Neural progenitor cell (in vitro differentiated cells): ENCODE results near the gene MSANTD2. TPM values are rescaled to one million over a fixed set of nuclear protein-coding genes. Genes with fewer than 3 reads are reported as not detected.

Experiments used
- DNase-seq: peaks from one replicate; pipeline ENCODE4 v3.0.0-alpha.2; 2016; ENCODE audit warnings: low spot score
- H2AFZ ChIP-seq: fragments of 200-600 bp; sonication (generic); replicated peaks from 2 replicates; pipeline ENCODE4 v1.6.1; 2016; ENCODE audit warnings: antibody characterized with exemption
- H3F3A ChIP-seq: fragments of 200-600 bp; sonication (generic); 2 replicates; pipeline ENCODE4 v1.6.1; 2016; ENCODE audit warnings: antibody characterized with exemption, low read depth
- H3K27ac ChIP-seq: fragments of 200-600 bp; sonication (generic); 2 replicates; pipeline ENCODE4 v1.5.1; 2016; ENCODE audit warnings: mild to moderate bottlenecking
- H3K27me3 ChIP-seq: fragments of 200-600 bp; sonication (generic); 2 replicates; pipeline ENCODE4 v1.6.1; 2016; ENCODE audit warnings: mild to moderate bottlenecking, moderate library complexity
- H3K36me3 ChIP-seq: fragments of 200-600 bp; sonication (generic); 2 replicates; pipeline ENCODE4 v1.5.1; 2016
- H3K4me1 ChIP-seq: fragments of 200-600 bp; sonication (generic); 2 replicates; pipeline ENCODE4 v1.6.1; 2016; ENCODE audit warnings: mixed run types
- H3K4me2 ChIP-seq: fragments of 200-600 bp; sonication (generic); 2 replicates; pipeline ENCODE4 v1.6.1; 2016
- H3K4me3 ChIP-seq: fragments of 200-600 bp; sonication (generic); 2 replicates; pipeline ENCODE4 v1.5.1; 2016
- H3K79me2 ChIP-seq: fragments of 200-600 bp; sonication (generic); 2 replicates; pipeline ENCODE4 v1.6.1; 2016; ENCODE audit warnings: low read depth
- H3K9ac ChIP-seq: fragments of 200-600 bp; sonication (generic); 2 replicates; pipeline ENCODE4 v1.6.1; 2016
- H3K9me3 ChIP-seq: fragments of 200-600 bp; sonication (generic); 2 replicates; pipeline ENCODE4 v1.5.1; 2016; ENCODE audit warnings: low read depth
- H4K20me1 ChIP-seq: fragments of 200-600 bp; sonication (generic); 2 replicates; pipeline ENCODE4 v1.6.1; 2016; ENCODE audit warnings: low read depth
- H3K27ac Mint-ChIP-seq: 3 replicates; pipeline ENCODE4 v1.8.0; 2021; ENCODE audit warnings: mixed read lengths
- H3K27me3 Mint-ChIP-seq: 2 replicates; pipeline ENCODE4 v1.8.0; 2022; ENCODE audit warnings: low read depth, mild to moderate bottlenecking, inconsistent platforms, moderate library complexity, mixed read lengths; ENCODE audit not compliant: insufficient read depth
- H3K36me3 Mint-ChIP-seq: 3 replicates; pipeline ENCODE4 v1.8.0; 2021; ENCODE audit warnings: mixed read lengths
- H3K4me1 Mint-ChIP-seq: 3 replicates; pipeline ENCODE4 v1.8.0; 2021; ENCODE audit warnings: mixed read lengths
- H3K4me3 Mint-ChIP-seq: 3 replicates; pipeline ENCODE4 v1.8.0; 2021; ENCODE audit warnings: mild to moderate bottlenecking, moderate library complexity, mixed read lengths
- H3K9me3 Mint-ChIP-seq: 3 replicates; pipeline ENCODE4 v1.8.0; 2020; ENCODE audit warnings: mixed read lengths
- EZH2 ChIP-seq: fragments of 200-600 bp; sonication (generic); IDR thresholded peaks from 2 replicates; pipeline ENCODE4 v1.6.1; 2017; ENCODE audit warnings: antibody characterized with exemption, mild to moderate bottlenecking, moderate library complexity
- EZH2phosphoT487 ChIP-seq: fragments of 200-600 bp; sonication (generic); IDR thresholded peaks from 2 replicates; pipeline ENCODE4 v1.6.1; 2017; ENCODE audit warnings: antibody characterized with exemption
- total RNA-seq: library from RNA; depleted of rRNA; stranded (reverse); fragments of >200 nt; gene quantifications from 2 replicates; pipeline ENCODE4 v1.2.3, GENCODE V29; 2015; ENCODE audit warnings: low replicate concordance
- TF ChIP-seq, protein P1 (sequence below): fragments of 200-600 bp; sonication (generic); IDR thresholded peaks from 2 replicates; pipeline ENCODE4 v1.5.1; 2017; ENCODE audit warnings: antibody characterized with exemption, mild to moderate bottlenecking

Gene MSANTD2
- total RNA-seq, 1 donor from 2014 or later = 41.9 TPM

- Histone ChIP-seq H2AFZ (no peak overlapping the region), H3K27ac (no peak overlapping the region), H3K4me1 (peaks cover 28% of the 10 kb centered on the region), H3K36me3 (no peaks in the 10 kb centered on the region), H3F3A (peaks cover 28% of the 10 kb centered on the region), H4K20me1 (peaks cover 24% of the 10 kb centered on the region), H3K4me2 (peak overlapping the region; percentile 91), H3K4me3 (no peak overlapping the region), H3K9me3 (no peaks in the 10 kb centered on the region), H3K27me3 (no peaks in the 10 kb centered on the region), H3K79me2 (peaks cover 47% of the 10 kb centered on the region), H3K9ac (no peak overlapping the region)
- Mint-ChIP-seq H3K4me3 (peak overlapping the region; percentile 89), H3K9me3 (no peaks in the 10 kb centered on the region), H3K27me3 (no peaks in the 10 kb centered on the region), H3K36me3 (peaks cover 17% of the 10 kb centered on the region), H3K4me1 (peaks cover 31% of the 10 kb centered on the region), H3K27ac (no peak overlapping the region)
- DNase-seq = no peak
- TF ChIP-seq EZH2phosphoT487 (no peak), EZH2 (no peak)
- TF ChIP-seq, protein P1, sequence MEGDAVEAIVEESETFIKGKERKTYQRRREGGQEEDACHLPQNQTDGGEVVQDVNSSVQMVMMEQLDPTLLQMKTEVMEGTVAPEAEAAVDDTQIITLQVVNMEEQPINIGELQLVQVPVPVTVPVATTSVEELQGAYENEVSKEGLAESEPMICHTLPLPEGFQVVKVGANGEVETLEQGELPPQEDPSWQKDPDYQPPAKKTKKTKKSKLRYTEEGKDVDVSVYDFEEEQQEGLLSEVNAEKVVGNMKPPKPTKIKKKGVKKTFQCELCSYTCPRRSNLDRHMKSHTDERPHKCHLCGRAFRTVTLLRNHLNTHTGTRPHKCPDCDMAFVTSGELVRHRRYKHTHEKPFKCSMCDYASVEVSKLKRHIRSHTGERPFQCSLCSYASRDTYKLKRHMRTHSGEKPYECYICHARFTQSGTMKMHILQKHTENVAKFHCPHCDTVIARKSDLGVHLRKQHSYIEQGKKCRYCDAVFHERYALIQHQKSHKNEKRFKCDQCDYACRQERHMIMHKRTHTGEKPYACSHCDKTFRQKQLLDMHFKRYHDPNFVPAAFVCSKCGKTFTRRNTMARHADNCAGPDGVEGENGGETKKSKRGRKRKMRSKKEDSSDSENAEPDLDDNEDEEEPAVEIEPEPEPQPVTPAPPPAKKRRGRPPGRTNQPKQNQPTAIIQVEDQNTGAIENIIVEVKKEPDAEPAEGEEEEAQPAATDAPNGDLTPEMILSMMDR = no peak
These were observed 1.6 kb upstream of the MSANTD2 start for GRCh38 chr11:124801636-124802312.

DNA sequence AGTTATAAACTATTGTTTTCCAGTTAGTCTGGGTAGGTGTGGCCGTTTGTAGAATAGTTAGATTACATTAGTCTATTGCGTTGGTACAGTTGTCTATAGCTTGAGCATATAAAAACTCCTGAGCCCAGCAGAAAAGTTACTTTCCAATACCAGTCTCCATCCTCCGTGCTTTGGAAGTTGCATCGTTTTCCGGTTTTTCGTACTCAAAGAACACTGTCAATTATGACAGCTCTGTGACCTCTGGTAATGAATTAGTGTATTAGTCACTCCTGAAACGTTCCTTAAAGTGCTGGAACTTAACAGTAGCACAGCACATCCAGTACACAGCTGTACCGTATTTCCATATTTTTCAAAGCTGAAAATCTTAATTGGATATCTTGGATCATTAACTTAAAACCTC lies 808 bp upstream of the MSANTD2 start:
- no peak for TF ChIP-seq EZH2phosphoT487
- TF ChIP-seq, protein P1 = no peak
- TF ChIP-seq EZH2 = no peak
- DNase-seq = no peak
- Histone ChIP-seq H3K9ac (peak overlapping the region; percentile 88), H3K36me3 (no peaks in the 10 kb centered on the region), H3F3A (peaks cover 28% of the 10 kb centered on the region), H3K9me3 (no peaks in the 10 kb centered on the region), H3K79me2 (peaks cover 54% of the 10 kb centered on the region), H3K27me3 (no peaks in the 10 kb centered on the region), H3K4me2 (peak overlapping the region; percentile 91), H3K4me1 (peaks cover 28% of the 10 kb centered on the region), H4K20me1 (peaks cover 32% of the 10 kb centered on the region), H2AFZ (peak overlapping the region; percentile 93), H3K27ac (peak overlapping the region; percentile 97), H3K4me3 (peak overlapping the region; percentile 76)
- Mint-ChIP-seq H3K4me3 (peak overlapping the region; percentile 89), H3K27me3 (no peaks in the 10 kb centered on the region), H3K9me3 (no peaks in the 10 kb centered on the region), H3K27ac (peak overlapping the region; percentile 97), H3K4me1 (peaks cover 31% of the 10 kb centered on the region), H3K36me3 (peaks cover 11% of the 10 kb centered on the region)

DNA sequence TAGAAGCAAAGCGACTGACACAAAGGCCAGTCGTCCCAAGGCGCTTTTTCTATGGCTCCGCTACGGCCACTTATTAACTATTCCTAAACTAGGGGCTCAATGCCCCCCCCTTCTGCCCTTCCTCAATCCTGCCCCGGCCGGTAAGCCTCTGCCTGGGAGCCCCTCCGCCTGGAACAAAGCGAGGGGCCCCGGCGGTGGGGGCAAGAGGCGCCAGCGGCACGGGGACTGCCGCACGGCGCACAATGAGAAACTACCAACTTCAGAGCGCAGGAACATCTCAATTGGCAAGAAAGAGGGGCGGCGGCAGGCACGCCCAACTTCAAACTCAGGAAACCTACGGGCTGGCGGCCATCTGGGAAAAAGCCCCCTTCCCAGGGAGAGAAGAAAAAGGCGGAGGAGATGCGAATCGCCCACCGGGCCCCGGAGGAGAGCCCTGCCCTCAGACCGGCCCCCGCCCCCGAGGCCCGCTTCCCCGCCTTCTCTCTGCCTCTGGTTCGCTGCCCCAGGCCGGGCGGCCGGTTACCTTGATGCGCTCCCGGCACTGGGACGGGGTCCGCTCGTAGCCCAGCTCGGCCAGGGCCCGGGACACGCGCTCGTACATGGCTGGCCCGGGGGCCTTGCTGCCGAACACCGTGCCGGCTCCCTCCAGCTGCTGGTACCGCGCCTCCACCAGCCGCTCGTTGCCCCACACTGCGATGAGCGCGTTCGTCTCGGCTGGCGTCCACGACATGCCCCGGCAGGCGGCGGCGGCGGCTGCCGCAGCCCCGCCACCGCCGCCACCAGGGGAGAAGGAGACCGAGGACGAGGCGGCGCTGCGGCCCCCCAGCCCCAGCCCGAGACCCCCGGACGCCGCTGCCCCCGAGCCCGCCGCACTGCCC lies 619 bp downstream of the MSANTD2 start:
- Mint-ChIP-seq H3K4me1 (peaks cover 33% of the 10 kb centered on the region), H3K4me3 (peak overlapping the region; percentile 92), H3K9me3 (no peaks in the 10 kb centered on the region), H3K27me3 (no peaks in the 10 kb centered on the region), H3K36me3 (peaks cover 2% of the 10 kb centered on the region), H3K27ac (peak overlapping the region; percentile 83)
- Histone ChIP-seq H3K9me3 (no peaks in the 10 kb centered on the region), H3K79me2 (peaks cover 69% of the 10 kb centered on the region), H3F3A (peaks cover 29% of the 10 kb centered on the region), H3K27ac (peak overlapping the region; percentile 97), H3K4me2 (peak overlapping the region; percentile 91), H3K4me3 (peak overlapping the region; percentile 76), H4K20me1 (peaks cover 46% of the 10 kb centered on the region), H3K36me3 (no peaks in the 10 kb centered on the region), H3K27me3 (no peaks in the 10 kb centered on the region), H2AFZ (peak overlapping the region; percentile 93), H3K4me1 (peaks cover 28% of the 10 kb centered on the region), H3K9ac (peak overlapping the region; percentile 88)
- peak; percentile 87 for DNase-seq
- no peak for TF ChIP-seq EZH2
- TF ChIP-seq, protein P1 = peak; percentile 6
